SIG-M5 treated with dmso at 0.1 percent for 504 hours (cell line): ENCODE measurements around the gene CACNA1I.

Experiments
- DNase-seq: peaks from one replicate; lab custom pipeline; 2025; ENCODE audit not compliant: unreplicated experiment; lab: John Stamatoyannopoulos, UW

The CACNA1I gene

GRCh38 chr22:39646398-39647063 is 76.0 kb downstream of the CACNA1I start:
- no peak for DNase-seq

DNA sequence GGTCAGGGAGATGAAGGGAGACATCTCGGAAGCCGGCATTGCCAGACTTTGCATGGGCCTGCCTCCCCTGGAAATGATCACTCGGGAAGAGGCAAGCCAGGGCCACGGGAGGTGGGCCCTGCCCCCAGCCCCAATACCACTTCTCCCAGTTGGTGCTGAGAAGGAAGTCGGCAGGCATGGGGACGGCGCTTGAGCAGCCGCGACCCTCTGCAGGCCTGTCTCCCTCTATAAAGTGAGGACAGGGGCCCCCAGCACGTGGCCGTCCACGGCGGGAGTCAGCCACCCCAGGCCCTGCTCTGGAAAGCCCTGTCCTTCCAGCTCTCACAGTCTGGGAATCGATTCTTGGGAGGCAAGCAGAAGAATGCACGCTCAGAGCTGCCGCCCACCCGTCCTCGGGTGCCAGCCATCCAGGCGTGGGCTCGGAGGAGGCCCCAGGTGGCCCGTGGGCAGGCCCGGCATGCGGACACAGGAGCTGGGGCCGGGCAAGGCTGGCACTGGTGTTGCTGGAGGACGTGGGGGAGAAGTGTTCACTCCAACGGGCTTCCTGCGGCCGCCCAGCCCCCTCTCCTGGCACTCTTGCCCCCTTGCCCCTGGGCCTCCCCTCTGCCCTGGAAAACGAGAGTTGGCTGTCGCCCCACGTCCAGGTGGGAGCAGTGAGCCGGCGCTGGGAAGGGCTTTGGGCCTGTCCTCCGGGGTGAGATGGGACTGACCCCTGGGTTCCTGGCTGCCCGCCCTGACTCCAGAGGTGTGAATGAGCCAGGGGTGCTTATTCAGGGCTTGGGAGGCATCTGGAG is 77.5 kb downstream of the CACNA1I start:
- DNase-seq: no peak

GRCh38 chr22:39648630-39648950 is 78.0 kb downstream of the CACNA1I start:
- no peak for DNase-seq

GRCh38 chr22:39649500-39650089 is 79.0 kb downstream of the CACNA1I start:
- DNase-seq: no peak

- peak; percentile 54 for DNase-seq
These were observed 80.8 kb downstream of the CACNA1I start for GRCh38 chr22:39651053-39651996.

DNA sequence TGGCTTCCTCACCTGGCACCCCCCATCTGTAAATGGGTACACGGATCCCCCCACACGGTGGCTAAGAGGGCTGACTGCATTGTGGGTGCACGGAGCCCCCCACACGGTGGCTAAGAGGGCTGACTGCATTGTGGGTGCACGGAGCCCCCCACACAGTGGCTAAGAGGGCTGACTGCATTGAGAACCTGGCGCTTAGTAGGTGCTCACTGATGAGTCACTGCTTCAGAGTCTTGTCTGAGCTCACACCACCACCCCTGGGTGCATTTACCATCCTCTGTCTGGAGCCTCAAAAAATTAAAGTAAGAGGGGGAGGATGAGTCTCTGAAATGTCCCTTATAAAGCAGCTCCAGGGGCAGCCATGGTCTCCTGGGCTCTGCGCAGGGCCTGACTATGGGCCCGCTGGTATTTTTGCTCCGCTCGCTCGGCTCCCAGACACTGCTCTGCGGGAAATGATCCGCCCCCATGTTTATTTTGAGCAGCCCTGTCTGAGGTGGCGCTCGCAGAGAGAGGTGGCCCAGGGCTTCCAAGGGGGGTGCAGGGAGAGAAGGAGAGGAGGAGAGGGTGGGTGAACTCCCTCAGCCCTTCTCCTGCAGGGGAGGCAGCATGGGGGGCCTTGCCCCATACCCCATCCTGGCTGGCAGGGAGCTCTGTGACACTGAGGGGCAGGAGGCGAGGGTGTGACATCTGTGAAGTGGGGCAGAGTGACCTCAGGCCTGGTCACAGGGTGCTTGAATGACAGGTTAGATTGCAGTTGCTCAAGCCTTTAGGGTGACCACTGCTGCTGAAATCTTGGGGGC is 82.6 kb downstream of the CACNA1I start:
- DNase-seq: no peak

GRCh38 chr22:39653787-39654077 is 83.2 kb downstream of the CACNA1I start:
- DNase-seq: no peak

DNA sequence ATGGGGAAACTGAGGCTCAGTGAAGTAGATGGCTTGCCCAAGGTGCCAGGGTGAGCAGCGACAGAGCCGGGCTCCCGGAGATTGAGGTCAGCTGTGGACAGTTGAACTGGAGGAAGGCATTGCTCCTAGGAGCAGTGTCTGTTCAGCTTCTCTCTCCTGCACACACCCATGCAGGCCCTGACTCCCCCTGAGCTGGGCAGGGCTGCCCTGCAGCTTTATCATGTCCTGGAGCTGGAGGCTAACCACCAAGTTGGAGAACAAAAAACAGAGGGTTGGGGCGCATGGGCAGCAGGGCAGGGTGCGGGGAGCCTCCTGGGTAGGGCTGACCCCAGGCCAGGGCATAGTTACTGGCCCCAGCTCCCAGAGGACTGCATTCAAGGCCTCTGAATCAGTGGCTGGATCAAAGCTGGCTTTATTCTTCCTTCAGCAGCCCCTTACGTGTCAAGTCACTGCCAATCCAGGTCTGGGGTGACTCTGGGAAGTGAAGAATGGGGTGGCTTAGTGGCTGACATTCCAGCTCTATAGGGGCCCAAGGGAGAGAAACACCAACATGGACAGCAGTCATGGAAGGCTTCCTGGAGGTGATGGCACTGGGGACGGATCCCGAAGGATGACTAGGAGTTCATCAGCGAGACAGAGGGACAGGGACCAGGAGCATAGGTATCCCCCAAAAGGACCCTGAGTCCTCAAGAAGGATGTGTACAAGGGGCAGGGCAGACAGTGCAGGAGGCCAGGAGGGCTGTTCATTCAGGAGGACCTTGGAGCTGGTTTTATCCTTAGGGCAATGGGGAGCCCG is 83.8 kb downstream of the CACNA1I start:
- DNase-seq: no peak

GRCh38 chr22:39655004-39655579 is 84.5 kb downstream of the CACNA1I start:
- DNase-seq: no peak

DNA sequence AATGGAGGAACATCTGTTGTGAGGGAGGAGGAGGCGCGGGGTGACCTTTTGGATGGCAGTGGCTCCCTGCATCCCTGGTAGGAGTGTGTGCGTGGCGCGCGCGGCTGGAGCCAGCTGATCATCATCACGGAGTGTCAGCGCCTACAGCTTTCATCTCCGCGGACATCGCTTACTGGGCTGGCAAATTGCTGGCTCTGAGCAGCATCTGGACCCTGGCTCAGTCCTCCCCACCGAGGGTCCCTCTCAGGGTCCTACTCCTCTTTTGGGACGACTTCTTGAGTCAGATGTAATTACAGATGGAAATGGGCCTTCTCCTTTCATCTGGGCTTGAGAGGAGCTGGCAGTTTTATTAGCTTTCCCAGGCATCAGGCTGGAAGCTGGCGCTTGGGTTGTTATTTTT is 85.3 kb downstream of the CACNA1I start:
- no peak for DNase-seq

DNA sequence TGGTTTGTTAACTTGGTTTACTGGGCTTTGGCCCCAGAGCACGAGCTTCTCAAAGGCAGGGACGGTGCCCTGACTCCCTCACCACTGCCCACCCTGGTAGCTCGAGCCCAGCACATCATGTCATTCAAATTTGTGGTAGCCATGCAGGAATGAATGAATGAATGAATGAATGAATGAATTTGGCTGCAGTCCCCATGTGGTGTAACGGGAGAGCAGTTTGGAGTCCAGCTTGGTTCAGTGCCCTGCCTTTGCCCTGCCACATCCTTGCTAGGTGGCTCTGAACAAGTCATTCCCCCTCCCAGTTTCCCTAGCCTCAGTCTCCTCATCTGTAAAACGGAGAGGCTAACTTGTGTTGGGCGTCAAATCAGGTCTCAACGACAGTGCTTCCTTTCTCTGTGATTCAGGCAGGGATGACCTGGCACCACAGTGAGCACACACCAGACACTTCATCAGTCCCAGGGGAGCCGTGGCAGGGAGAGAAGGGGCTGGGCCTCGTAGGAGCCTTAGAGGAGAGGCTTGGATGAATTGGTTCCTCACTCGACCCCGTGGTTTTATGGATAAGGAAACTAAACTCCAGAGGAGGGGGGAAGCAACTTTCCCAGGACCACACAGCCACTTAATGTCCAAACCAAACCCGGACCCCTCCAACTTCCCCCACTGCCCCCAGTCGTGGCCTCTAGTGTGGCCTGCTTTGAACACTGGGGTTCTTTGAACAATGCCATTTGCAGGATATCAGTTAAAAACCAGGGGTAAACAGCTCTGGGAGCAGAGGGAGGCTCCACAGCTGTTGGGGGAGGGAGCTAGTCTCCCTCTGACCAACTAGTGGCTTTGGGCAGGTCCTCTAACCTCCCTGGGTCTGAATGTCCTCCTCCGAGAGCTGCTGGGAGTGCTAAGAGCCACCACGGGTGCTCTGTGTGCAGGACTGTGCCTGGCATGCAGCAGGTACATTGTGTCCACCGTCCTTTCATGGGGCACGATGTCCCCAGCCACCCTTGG is 86.2 kb downstream of the CACNA1I start:
- no peak for DNase-seq

GRCh38 chr22:39658367-39658766 is 87.8 kb downstream of the CACNA1I start:
- no peak for DNase-seq

- no peak for DNase-seq
These were observed 88.4 kb downstream of the CACNA1I start for GRCh38 chr22:39658806-39659463.

DNA sequence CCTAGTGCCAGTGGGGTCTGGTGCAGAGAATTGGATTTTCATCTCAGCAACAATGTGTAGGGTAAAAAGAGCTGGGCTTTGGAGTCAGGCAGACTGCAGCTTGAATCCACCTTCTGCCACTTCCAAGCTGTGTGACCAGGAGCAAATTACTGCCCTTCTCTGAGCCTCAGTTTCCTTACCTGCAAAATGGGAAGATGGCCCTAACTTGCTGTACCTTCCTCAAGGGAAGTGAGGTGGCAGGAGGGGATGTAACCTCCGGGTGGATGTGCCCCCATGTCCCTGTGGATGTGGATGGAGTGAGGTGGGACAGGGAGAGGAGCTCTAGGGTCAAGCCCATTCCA is 90.9 kb downstream of the CACNA1I start:
- no peak for DNase-seq

DNA sequence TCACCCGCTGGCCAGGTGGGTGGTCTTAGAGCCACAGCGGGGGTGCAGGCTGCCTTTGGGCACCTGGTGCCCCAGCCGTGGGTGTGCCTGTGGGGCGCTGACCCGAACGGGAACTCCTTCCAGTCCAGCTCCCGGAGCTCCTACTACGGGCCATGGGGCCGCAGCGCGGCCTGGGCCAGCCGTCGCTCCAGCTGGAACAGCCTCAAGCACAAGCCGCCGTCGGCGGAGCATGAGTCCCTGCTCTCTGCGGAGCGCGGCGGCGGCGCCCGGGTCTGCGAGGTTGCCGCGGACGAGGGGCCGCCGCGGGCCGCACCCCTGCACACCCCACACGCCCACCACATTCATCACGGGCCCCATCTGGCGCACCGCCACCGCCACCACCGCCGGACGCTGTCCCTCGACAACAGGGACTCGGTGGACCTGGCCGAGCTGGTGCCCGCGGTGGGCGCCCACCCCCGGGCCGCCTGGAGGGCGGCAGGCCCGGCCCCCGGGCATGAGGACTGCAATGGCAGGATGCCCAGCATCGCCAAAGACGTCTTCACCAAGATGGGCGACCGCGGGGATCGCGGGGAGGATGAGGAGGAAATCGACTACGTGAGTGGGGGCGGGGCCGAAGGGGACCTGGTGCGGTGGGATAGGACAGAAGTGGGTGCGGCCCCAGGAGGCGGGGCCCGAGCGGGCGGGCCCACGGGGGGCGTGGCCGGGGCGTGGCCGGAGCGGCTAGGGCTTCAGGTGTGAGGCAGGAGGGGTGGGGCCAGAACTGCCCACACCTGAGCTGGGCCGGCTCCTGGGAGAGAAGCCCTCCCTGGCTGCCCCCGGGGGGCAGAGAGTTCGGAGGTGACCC is 91.5 kb downstream of the CACNA1I start:
- DNase-seq: no peak

- no peak for DNase-seq
These were observed 92.1 kb downstream of the CACNA1I start for GRCh38 chr22:39662686-39663052.

DNA sequence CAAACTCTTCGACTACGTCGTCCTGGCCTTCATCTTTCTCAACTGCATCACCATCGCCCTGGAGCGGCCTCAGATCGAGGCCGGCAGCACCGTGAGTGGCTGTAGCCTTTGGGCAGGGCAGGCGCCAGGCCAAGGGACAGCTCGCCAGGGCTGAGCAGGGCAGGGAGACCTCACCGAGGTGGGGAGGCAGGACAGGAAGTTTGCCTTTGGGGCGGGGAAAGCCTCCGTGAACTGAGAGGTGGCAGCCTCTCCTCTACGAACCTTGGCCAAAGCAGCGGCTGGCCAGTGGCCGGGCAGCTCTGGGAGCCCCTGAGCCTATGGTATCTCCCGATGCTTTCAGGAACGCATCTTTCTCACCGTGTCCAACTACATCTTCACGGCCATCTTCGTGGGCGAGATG is 93.2 kb downstream of the CACNA1I start:
- no peak for DNase-seq
